ENCODE data around the gene TMEM9. TPM values are rescaled to one million over a fixed set of nuclear protein-coding genes. Genes with fewer than 3 reads are reported as not detected.

The TMEM9 gene
- total and polyA plus RNA-seq, 10 of the 15 experiments (the other 5 are each of a cell fraction or from before 2014, with no cell fraction given), result 7.2 to 46.1 (median 17.3) TPM

GRCh38 chr1:201184307-201185122, 30.2 kb upstream of the TMEM9 start:
- ChIA-PET POLR2A (no interaction called here), SMC1A (ENCODE audit: uncharacterized antibody, unreplicated experiment) (interaction anchor here (1.0 to 1.2 kb wide), 3 partner anchors 10 to 34 kb away, joined by 3 to 4 read pairs (median 3); partner anchors contain the start of gene TMEM9), CTCF (interaction anchor here (0.7 to 1.2 kb wide), 2 partner anchors 32 to 35 kb away, joined by 3 to 4 read pairs; no protein-coding TSS in a partner anchor), RAD21 (ENCODE audit: unreplicated experiment) (interaction anchor here (1.6 kb wide), 1 partner anchor 34 kb away, joined by 4 read pairs; no protein-coding TSS in a partner anchor)
- DNase-seq (ENCODE audit: low read depth, low spot score) (no peak), ATAC-seq (peak; percentile 42; the same call in 2 of the 3 replicates), FAIRE-seq (no peak)
- Histone ChIP-seq H3K4me3 (no peak overlapping the region), H3K9ac (ENCODE audit: control insufficient read depth, insufficient read depth, low read length) (no peak overlapping the region), H3K27me3 (replicated peaks in 1 of 2; ENCODE audit: control insufficient read depth in 2 of 2, insufficient read depth in 2 of 2, low read length in 1 of 2) (peaks cover 2 to 7% of the 10 kb centered on the region in 2 experiments), H4K20me1 (ENCODE audit: control insufficient read depth, insufficient read depth) (no peaks in the 10 kb centered on the region), H3K27ac (ENCODE audit: control insufficient read depth, insufficient read depth) (no peak overlapping the region), H3K79me2 (ENCODE audit: control insufficient read depth, insufficient read depth, low read length) (no peaks in the 10 kb centered on the region), H3K4me2 (ENCODE audit: control insufficient read depth, insufficient read depth) (no peak overlapping the region), H3K9me3 (replicated peaks; ENCODE audit: control insufficient read depth, insufficient read depth, low read length) (no peaks in the 10 kb centered on the region), H3K36me3 (ENCODE audit: control insufficient read depth in 2 of 2, insufficient read depth in 2 of 2, low read length in 1 of 2) (no peaks in the 10 kb centered on the region), H3K4me1 (ENCODE audit: control insufficient read depth, insufficient read depth, low read length) (no peaks in the 10 kb centered on the region), H2AFZ (ENCODE audit: control insufficient read depth, low read depth, low read length) (no peak overlapping the region)
- WGBS (ENCODE audit: insufficient coverage, insufficient replicate concordance, low lambda C conversion rate, missing lambda C conversion rate), result 17% methylated on average over 9 of the region's 9 CpGs
- TF ChIP-seq ETV6 (conservative IDR thresholded peaks at IDR 0.05 in 1 of 2, IDR thresholded peaks at IDR 0.05 in 1 of 2; ENCODE audit: borderline replicate concordance in 1 of 2, low read depth in 1 of 2) (no peak), TCF12 (IDR thresholded peaks at IDR 0.05; ENCODE audit: low read depth, low read length) (no peak), CTCF (IDR thresholded peaks at IDR 0.05 in 2 of 3, conservative IDR thresholded peaks at IDR 0.05 in 1 of 3; ENCODE audit: control insufficient read depth in 2 of 3, extremely low read depth in 1 of 3, insufficient read depth in 1 of 3, low read depth in 3 of 3, low read length in 3 of 3) (peak; percentile 6 to 35 (median 23); a peak in 3 of 6 replicates)
- no TSS peak for BruUV-seq (replicated peaks)
- intact Hi-C loops (cut with micrococcal nuclease; ENCODE audit: unreplicated experiment) (no loop called here), in situ Hi-C loops (cut with MboI) (no loop called here)

Measured in GM12878 (cell line).